ENCODE data around the gene C12orf75.
A peak's percentile ranks its signal among the peaks of the same experiment; 100 is the strongest.

The C12orf75 gene

DNA sequence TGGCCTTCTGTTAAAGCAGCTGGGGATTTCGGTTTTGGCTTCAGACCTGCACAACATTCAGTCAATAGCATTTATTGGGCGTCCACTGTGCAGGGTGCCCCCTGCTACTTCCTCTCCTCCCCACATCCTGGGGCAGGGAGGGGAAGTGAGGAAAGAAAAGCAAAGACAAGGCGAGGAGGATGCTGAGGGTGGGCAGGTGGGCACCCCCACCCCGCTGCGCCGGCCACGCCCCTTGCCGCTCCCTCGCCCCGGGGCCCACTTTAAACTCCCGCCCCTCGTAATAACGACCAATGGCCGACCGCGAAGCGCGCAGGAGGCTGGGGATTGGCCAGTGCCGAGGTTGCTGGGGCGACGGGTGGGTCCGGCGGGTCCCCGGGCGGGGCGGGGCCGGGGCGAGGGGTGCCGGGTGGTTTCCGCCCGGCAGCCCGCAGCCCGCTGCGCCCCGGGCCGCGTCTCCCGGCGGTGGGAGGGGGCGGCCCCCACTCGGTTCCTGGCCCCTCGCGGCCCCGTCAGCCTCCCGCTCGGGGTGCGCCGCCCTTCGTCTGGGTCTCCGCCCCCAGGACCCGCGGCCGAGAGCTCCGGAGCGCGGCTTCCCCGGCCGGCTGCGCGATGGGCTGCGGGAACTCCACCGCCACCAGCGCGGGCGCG is at the start of gene C12orf75:
Gene C12orf75 (plus strand): TSS at position 409 of the 648 bp plus-strand sequence. CDS start 201 bp downstream, at position 610.
- POLR2A ChIA-PET: interaction anchor here (0.6 to 1.9 kb wide), 2 partner anchors 23 to 94 kb away, joined by 3 to 6 read pairs; partner anchors contain the start of gene APPL2
- CTCF ChIA-PET: no interaction called here
- peak; percentile 59; the same call in 1 of the 2 replicates for TF ChIP-seq CTBP1 (IDR thresholded peaks at IDR 0.05; ENCODE audit: borderline replicate concordance)
- no peak for TF ChIP-seq ZNF384 (IDR thresholded peaks at IDR 0.05)
- DNase-seq (ENCODE audit: extremely low spot score): peak; percentile 87

- ChIA-PET POLR2A (no interaction called here), CTCF (no interaction called here)
- DNase-seq (ENCODE audit: extremely low spot score): no peak
- TF ChIP-seq HDGF (IDR thresholded peaks at IDR 0.05; ENCODE audit: borderline replicate concordance): no peak
- no peak for TF ChIP-seq ZNF384 (IDR thresholded peaks at IDR 0.05)
- TF ChIP-seq CTBP1 (IDR thresholded peaks at IDR 0.05; ENCODE audit: borderline replicate concordance): no peak
- no peak for TF ChIP-seq ARNT (IDR thresholded peaks at IDR 0.05)
- no peak for TF ChIP-seq LEF1 (IDR thresholded peaks at IDR 0.05; ENCODE audit: borderline replicate concordance)
- no peak for TF ChIP-seq NFRKB (IDR thresholded peaks at IDR 0.05)
- TF ChIP-seq ELF4 (IDR thresholded peaks at IDR 0.05): no peak
- no peak for TF ChIP-seq SP1 (IDR thresholded peaks at IDR 0.05)
- no peak for TF ChIP-seq SUZ12 (IDR thresholded peaks at IDR 0.05)
- no peak for TF ChIP-seq BHLHE40 (IDR thresholded peaks at IDR 0.05; ENCODE audit: borderline replicate concordance)
- no peak for TF ChIP-seq FOXK2 (IDR thresholded peaks at IDR 0.05)
- TF ChIP-seq FOXA1 (IDR thresholded peaks at IDR 0.05): no peak
- no peak for TF ChIP-seq TARDBP (IDR thresholded peaks at IDR 0.05)
- TF ChIP-seq PKNOX1 (IDR thresholded peaks at IDR 0.05): no peak
- no peak for TF ChIP-seq FOXM1 (IDR thresholded peaks at IDR 0.05; ENCODE audit: borderline replicate concordance)
- TF ChIP-seq L3MBTL2 (conservative IDR thresholded peaks at IDR 0.05): no peak
Observed at GRCh38 chr12:105280966-105281693, 49.4 kb upstream of the C12orf75 start.

DNA sequence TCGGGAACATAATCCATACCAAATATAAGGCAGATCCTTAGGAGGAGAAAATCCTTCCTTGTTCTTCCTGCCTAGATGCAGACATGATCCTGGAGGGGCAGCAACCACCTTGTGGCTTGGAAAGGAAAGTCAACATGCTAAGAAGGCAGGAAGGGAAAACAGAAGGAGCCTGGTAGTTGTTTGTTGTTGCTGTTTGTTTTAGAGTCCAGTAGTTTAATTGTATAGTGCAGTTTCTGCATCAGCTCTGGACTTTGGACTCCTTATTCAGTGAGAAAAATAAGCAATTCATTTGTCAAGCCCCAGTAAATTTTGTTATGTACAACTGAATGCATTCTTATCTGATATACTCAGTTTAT is 48.8 kb upstream of the C12orf75 start:
- ChIA-PET CTCF (no interaction called here), POLR2A (no interaction called here)
- no peak for DNase-seq (ENCODE audit: extremely low spot score)
- TF ChIP-seq ARNT (IDR thresholded peaks at IDR 0.05): no peak
- TF ChIP-seq HDGF (IDR thresholded peaks at IDR 0.05; ENCODE audit: borderline replicate concordance): no peak
- no peak for TF ChIP-seq FOXM1 (IDR thresholded peaks at IDR 0.05; ENCODE audit: borderline replicate concordance)
- no peak for TF ChIP-seq LEF1 (IDR thresholded peaks at IDR 0.05; ENCODE audit: borderline replicate concordance)
- no peak for TF ChIP-seq L3MBTL2 (conservative IDR thresholded peaks at IDR 0.05)
- TF ChIP-seq FOXK2 (IDR thresholded peaks at IDR 0.05): no peak
- no peak for TF ChIP-seq TARDBP (IDR thresholded peaks at IDR 0.05)
- no peak for TF ChIP-seq BHLHE40 (IDR thresholded peaks at IDR 0.05; ENCODE audit: borderline replicate concordance)
- TF ChIP-seq ELF4 (IDR thresholded peaks at IDR 0.05): no peak
- no peak for TF ChIP-seq NFRKB (IDR thresholded peaks at IDR 0.05)

GRCh38 chr12:105285378-105285777 is 45.1 kb upstream of the C12orf75 start:
- TF ChIP-seq SUZ12 (IDR thresholded peaks at IDR 0.05): no peak
- no peak for TF ChIP-seq LEF1 (IDR thresholded peaks at IDR 0.05; ENCODE audit: borderline replicate concordance)
- TF ChIP-seq BHLHE40 (IDR thresholded peaks at IDR 0.05; ENCODE audit: borderline replicate concordance): no peak
- no peak for TF ChIP-seq FOXM1 (IDR thresholded peaks at IDR 0.05; ENCODE audit: borderline replicate concordance)
- TF ChIP-seq TARDBP (IDR thresholded peaks at IDR 0.05): no peak
- no peak for TF ChIP-seq ARNT (IDR thresholded peaks at IDR 0.05)
- ChIA-PET POLR2A (no interaction called here), CTCF (no interaction called here)

DNA sequence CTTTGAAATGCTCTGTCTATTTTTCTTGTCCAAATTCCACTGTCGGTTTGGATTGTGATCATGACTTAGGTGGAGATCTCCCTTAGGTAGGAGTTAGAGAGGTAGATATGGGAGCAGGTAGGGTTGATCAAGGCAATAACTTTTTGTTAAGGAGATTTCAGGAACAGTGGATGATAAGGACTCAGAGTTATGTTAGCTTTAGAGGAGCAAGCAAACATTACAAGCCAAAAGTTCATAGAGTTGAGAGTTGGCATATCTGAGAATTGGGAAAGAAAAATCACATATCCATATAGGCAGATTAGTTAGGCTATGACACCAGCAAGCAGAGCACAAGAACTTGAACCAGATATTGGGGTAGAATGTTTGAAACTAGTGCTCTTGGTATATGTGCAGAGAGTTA is 43.1 kb upstream of the C12orf75 start:
- ChIA-PET POLR2A (no interaction called here), CTCF (no interaction called here)
- no peak for DNase-seq (ENCODE audit: extremely low spot score)
- TF ChIP-seq L3MBTL2 (conservative IDR thresholded peaks at IDR 0.05) (no peak), NFRKB (IDR thresholded peaks at IDR 0.05) (no peak), ARNT (IDR thresholded peaks at IDR 0.05) (no peak), LEF1 (IDR thresholded peaks at IDR 0.05; ENCODE audit: borderline replicate concordance) (no peak), SP1 (IDR thresholded peaks at IDR 0.05) (no peak), ZNF384 (IDR thresholded peaks at IDR 0.05) (no peak), FOXA1 (IDR thresholded peaks at IDR 0.05) (no peak), PKNOX1 (IDR thresholded peaks at IDR 0.05) (no peak), ELF4 (IDR thresholded peaks at IDR 0.05) (no peak), SUZ12 (IDR thresholded peaks at IDR 0.05) (no peak), TARDBP (IDR thresholded peaks at IDR 0.05) (no peak), CTBP1 (IDR thresholded peaks at IDR 0.05; ENCODE audit: borderline replicate concordance) (no peak), FOXM1 (IDR thresholded peaks at IDR 0.05; ENCODE audit: borderline replicate concordance) (no peak)

More at GRCh38 chr12:105285378-105285777, 45.1 kb upstream of the C12orf75 start:
- DNase-seq (ENCODE audit: extremely low spot score): no peak

- no peak for DNase-seq (ENCODE audit: extremely low spot score)
- ChIA-PET POLR2A (no interaction called here), CTCF (no interaction called here)
- TF ChIP-seq FOXK2 (IDR thresholded peaks at IDR 0.05) (no peak), FOXA1 (IDR thresholded peaks at IDR 0.05) (no peak), PKNOX1 (IDR thresholded peaks at IDR 0.05) (no peak), SP1 (IDR thresholded peaks at IDR 0.05) (no peak)
Observed at GRCh38 chr12:105288311-105288996, 42.0 kb upstream of the C12orf75 start.

All from HEK293T (cell line).